ENCODE measurements around the gene ACBD6.

Gene ACBD6

GRCh38 chr1:180312926-180313325 is 189.5 kb downstream of the ACBD6 start:
- FAIRE-seq = no peak

GRCh38 chr1:180311011-180311730 is 191.2 kb downstream of the ACBD6 start:
- no peak for DNase-seq (ENCODE audit: extremely low spot score, insufficient read length, low read depth)
- no peak for FAIRE-seq

More at GRCh38 chr1:180312926-180313325, 189.5 kb downstream of the ACBD6 start:
- no peak for DNase-seq (ENCODE audit: extremely low spot score, insufficient read length, low read depth)

GRCh38 chr1:180310095-180310494 is 192.3 kb downstream of the ACBD6 start:
- no peak for FAIRE-seq
- DNase-seq (ENCODE audit: extremely low spot score, insufficient read length, low read depth) = no peak

- no peak for DNase-seq (ENCODE audit: extremely low spot score, insufficient read length, low read depth)
Observed at GRCh38 chr1:180309338-180309737, 193.0 kb downstream of the ACBD6 start.

GRCh38 chr1:180301135-180301742 is 201.1 kb downstream of the ACBD6 start:
- FAIRE-seq (no peak), DNase-seq (ENCODE audit: extremely low spot score, insufficient read length, low read depth) (no peak)

More at GRCh38 chr1:180309338-180309737, 193.0 kb downstream of the ACBD6 start:
- FAIRE-seq = no peak

GRCh38 chr1:180299479-180300221 is 202.7 kb downstream of the ACBD6 start:
- no peak for FAIRE-seq

GRCh38 chr1:180295999-180296398 is 206.4 kb downstream of the ACBD6 start:
- DNase-seq (ENCODE audit: extremely low spot score, insufficient read length, low read depth) = no peak
- no peak for FAIRE-seq

More at GRCh38 chr1:180299479-180300221, 202.7 kb downstream of the ACBD6 start:
- no peak for DNase-seq (ENCODE audit: extremely low spot score, insufficient read length, low read depth)

- no peak for DNase-seq (ENCODE audit: extremely low spot score, insufficient read length, low read depth)
Observed at GRCh38 chr1:180294711-180295110, 207.7 kb downstream of the ACBD6 start.

GRCh38 chr1:180291004-180291403 is 211.4 kb downstream of the ACBD6 start:
- DNase-seq (ENCODE audit: extremely low spot score, insufficient read length, low read depth) (no peak), FAIRE-seq (peak; percentile 79)

More at GRCh38 chr1:180294711-180295110, 207.7 kb downstream of the ACBD6 start:
- FAIRE-seq = no peak

GRCh38 chr1:180290265-180291001 is 211.9 kb downstream of the ACBD6 start:
- DNase-seq (ENCODE audit: extremely low spot score, insufficient read length, low read depth) (no peak), FAIRE-seq (peak; percentile 24)

- FAIRE-seq (no peak), DNase-seq (ENCODE audit: extremely low spot score, insufficient read length, low read depth) (no peak)
Observed at GRCh38 chr1:180288940-180289339, 213.4 kb downstream of the ACBD6 start.

- no peak for DNase-seq (ENCODE audit: extremely low spot score, insufficient read length, low read depth)
- no peak for FAIRE-seq
Observed at GRCh38 chr1:180287988-180288705, 214.2 kb downstream of the ACBD6 start.

GRCh38 chr1:180286417-180286816 is 216.0 kb downstream of the ACBD6 start:
- no peak for FAIRE-seq
- DNase-seq (ENCODE audit: extremely low spot score, insufficient read length, low read depth) = no peak

GRCh38 chr1:180283098-180283497 is 219.3 kb downstream of the ACBD6 start:
- FAIRE-seq = no peak

GRCh38 chr1:180282401-180283044 is 219.9 kb downstream of the ACBD6 start:
- DNase-seq (ENCODE audit: extremely low spot score, insufficient read length, low read depth) (no peak), FAIRE-seq (no peak)

More at GRCh38 chr1:180283098-180283497, 219.3 kb downstream of the ACBD6 start:
- no peak for DNase-seq (ENCODE audit: extremely low spot score, insufficient read length, low read depth)

- no peak for DNase-seq (ENCODE audit: extremely low spot score, insufficient read length, low read depth)
- FAIRE-seq = peak; percentile 24
Observed at GRCh38 chr1:180281490-180281889, 220.9 kb downstream of the ACBD6 start.

- FAIRE-seq (peak; percentile 68), DNase-seq (ENCODE audit: extremely low spot score, insufficient read length, low read depth) (no peak)
Observed at GRCh38 chr1:180280617-180281016, 221.8 kb downstream of the ACBD6 start.

- DNase-seq (ENCODE audit: extremely low spot score, insufficient read length, low read depth) (no peak), FAIRE-seq (no peak)
Observed at GRCh38 chr1:180279651-180280050, 222.7 kb downstream of the ACBD6 start.

All from GM18507 (cell line).